Measurements from ENCODE around the gene KLKB1. TPM values are rescaled to one million over a fixed set of nuclear protein-coding genes. Genes with fewer than 3 reads are reported as not detected.
"Not testable (repeated sequence)": the region's sequence is repeated elsewhere in the genome, so short reads cannot be mapped to it uniquely, and the experiment has no call there.

KLKB1 gene
- total and polyA plus RNA-seq, 7 donors: 0.29 to 0.91 (median 0.47) TPM; not detected in 1

GRCh38 chr4:186260117-186260503 lies 32.8 kb downstream of the KLKB1 start:
- 70 to 72% (median 71%) methylated on average over 6 of the region's 6 CpGs for WGBS, 3 donors
- Histone ChIP-seq H3K27me3 (ENCODE audit: insufficient read depth in 3 of 3, low read length in 2 of 3) (no peaks in the 10 kb centered on the region), H3K27ac (no peak overlapping the region), H3K36me3 (ENCODE audit: insufficient read depth in 1 of 2, low read depth in 1 of 2) (peaks cover 0 to 9% of the 10 kb centered on the region in 2 donors), H3K4me1 (no peaks in the 10 kb centered on the region), H3K4me3 (no peak overlapping the region), H3K9me3 (no peaks in the 10 kb centered on the region)
- intact Hi-C loops (cut with DNase I): no loop called here
- ATAC-seq (no peak), DNase-seq (no peak)
- TF ChIP-seq CTCF (IDR thresholded peaks at IDR 0.05): no peak

- Histone ChIP-seq H3K9me3 (no peaks in the 10 kb centered on the region), H3K4me1 (no peaks in the 10 kb centered on the region), H3K36me3 (ENCODE audit: insufficient read depth in 1 of 2, low read depth in 1 of 2) (peaks cover 0 to 8% of the 10 kb centered on the region in 2 donors), H3K27ac (no peak overlapping the region), H3K4me3 (no peak overlapping the region), H3K27me3 (ENCODE audit: insufficient read depth in 3 of 3, low read length in 2 of 3) (no peaks in the 10 kb centered on the region)
- 34 to 49% (median 37%) methylated on average over 12 of the region's 12 CpGs for WGBS, 3 donors
- intact Hi-C loops (cut with DNase I): no loop called here
- DNase-seq (no peak), ATAC-seq (peak in 1 of 4 donors; percentile 49)
- TF ChIP-seq CTCF (IDR thresholded peaks at IDR 0.05): no peak
These were observed 33.5 kb downstream of the KLKB1 start for GRCh38 chr4:186260504-186261448.

- Histone ChIP-seq H3K27me3 (ENCODE audit: insufficient read depth in 3 of 3, low read length in 2 of 3) (peaks cover 0 to 5% (median 0%) of the 10 kb centered on the region in 3 donors), H3K4me1 (no peaks in the 10 kb centered on the region), H3K4me3 (no peak overlapping the region), H3K9me3 (no peaks in the 10 kb centered on the region), H3K36me3 (ENCODE audit: insufficient read depth in 1 of 2, low read depth in 1 of 2) (no peaks in the 10 kb centered on the region), H3K27ac (no peak overlapping the region)
- DNase-seq (no peak), ATAC-seq (no peak)
- TF ChIP-seq CTCF (IDR thresholded peaks at IDR 0.05): no peak
- WGBS, 3 donors: 91% methylated on average over 7 of the region's 7 CpGs
- intact Hi-C loops (cut with DNase I): no loop called here
These were observed 37.4 kb downstream of the KLKB1 start for GRCh38 chr4:186264660-186265059.

GRCh38 chr4:186265250-186265649 lies 37.9 kb downstream of the KLKB1 start:
- 97 to 98% (median 98%) methylated on average over 11 of the region's 11 CpGs for WGBS, 3 donors
- not testable (repeated sequence) for ATAC-seq

More at GRCh38 chr4:186265250-186265649, 37.9 kb downstream of the KLKB1 start:
- H3K27me3 ChIP-seq (ENCODE audit: insufficient read depth in 3 of 3, low read length in 2 of 3); DNase-seq; H3K4me1 ChIP-seq; H3K4me3 ChIP-seq; H3K9me3 ChIP-seq; intact Hi-C loops (cut with DNase I); H3K27ac ChIP-seq; H3K36me3 ChIP-seq (ENCODE audit: insufficient read depth in 1 of 2, low read depth in 1 of 2): not testable (repeated sequence)

Data from psoas muscle (tissue), 8 donors.